ENCODE measurements around the gene CEP70.

Gene CEP70

DNA sequence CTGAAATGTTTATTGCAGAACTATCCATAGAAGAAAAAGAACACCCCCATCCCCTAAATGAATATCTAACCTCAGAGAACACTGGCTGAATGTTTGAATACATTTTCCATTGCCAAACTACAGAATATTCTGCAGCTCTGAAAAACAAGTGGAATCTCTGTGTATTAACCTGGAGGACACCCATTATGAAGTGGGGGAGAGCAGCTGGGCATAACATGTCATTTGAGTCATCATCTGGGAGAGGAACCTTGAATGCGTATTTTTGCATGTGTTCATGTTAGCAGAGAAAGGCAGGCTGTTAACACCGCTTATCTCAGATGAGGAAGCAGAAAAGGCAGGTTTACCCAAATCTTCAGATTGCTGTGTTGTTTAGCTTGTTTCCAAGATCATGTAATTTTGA, 128.1 kb downstream of the CEP70 start:
- H3K4me3 Mint-ChIP-seq, result no peak overlapping the region
- no peak for TF ChIP-seq CTCF (IDR thresholded peaks at IDR 0.05; ENCODE audit: unreplicated experiment in 3 of 3)
- H3K4me1 Mint-ChIP-seq, result peaks cover 35% of the 10 kb centered on the region
- H3K27ac Mint-ChIP-seq, result no peak overlapping the region
- no peaks in the 10 kb centered on the region for H3K9me3 Mint-ChIP-seq
- no peaks in the 10 kb centered on the region for H3K36me3 Mint-ChIP-seq (ENCODE audit: low read depth)
- H3K27me3 Mint-ChIP-seq (ENCODE audit: low read depth), result peaks cover 9% of the 10 kb centered on the region

DNA sequence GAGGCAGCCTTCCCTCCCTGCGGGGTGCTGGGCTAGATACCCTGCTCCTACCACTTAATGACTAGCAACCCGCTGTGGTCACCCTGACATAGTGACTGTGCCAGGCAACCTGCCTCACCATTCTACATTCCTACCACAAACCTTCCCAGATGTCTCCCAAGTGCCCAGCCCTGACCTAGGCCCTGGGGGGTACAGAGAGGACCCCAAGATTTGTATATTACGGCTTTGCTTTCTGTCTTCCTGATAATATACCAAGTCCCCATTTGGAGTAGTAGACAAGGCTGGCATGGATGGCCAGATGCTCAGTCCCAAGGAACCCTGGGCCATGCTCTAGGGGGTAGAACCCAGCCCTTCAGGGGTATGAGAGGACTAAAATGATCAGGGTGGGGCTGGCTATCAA, 128.6 kb downstream of the CEP70 start:
- peaks cover 35% of the 10 kb centered on the region for H3K4me1 Mint-ChIP-seq
- H3K27ac Mint-ChIP-seq, result no peak overlapping the region
- TF ChIP-seq CTCF (IDR thresholded peaks at IDR 0.05; ENCODE audit: unreplicated experiment in 3 of 3), result no peak
- H3K36me3 Mint-ChIP-seq (ENCODE audit: low read depth), result no peaks in the 10 kb centered on the region
- H3K27me3 Mint-ChIP-seq (ENCODE audit: low read depth), result peaks cover 9% of the 10 kb centered on the region
- no peaks in the 10 kb centered on the region for H3K9me3 Mint-ChIP-seq
- no peak overlapping the region for H3K4me3 Mint-ChIP-seq

DNA sequence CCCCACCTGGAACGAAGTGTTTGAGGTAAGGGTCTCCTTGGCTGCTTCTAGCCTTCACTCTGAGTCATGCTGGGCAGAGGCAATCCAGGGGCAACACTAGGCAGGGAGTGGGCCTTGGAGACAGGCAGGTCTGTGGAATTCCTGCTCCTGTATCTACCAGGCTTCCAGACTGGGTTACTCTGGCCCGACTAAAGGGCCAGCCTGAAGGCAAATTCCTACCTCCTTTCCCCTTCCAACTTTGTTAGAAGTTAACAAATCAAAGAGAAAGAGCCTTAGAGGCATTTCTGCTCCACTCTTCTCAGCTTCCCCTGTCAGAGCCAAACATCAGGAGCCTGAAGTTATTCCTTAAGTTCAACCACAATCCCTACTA, 129.6 kb downstream of the CEP70 start:
- Mint-ChIP-seq H3K36me3 (ENCODE audit: low read depth) (no peaks in the 10 kb centered on the region), H3K27me3 (ENCODE audit: low read depth) (peaks cover 9% of the 10 kb centered on the region), H3K4me1 (peaks cover 37% of the 10 kb centered on the region), H3K4me3 (no peak overlapping the region), H3K9me3 (no peaks in the 10 kb centered on the region), H3K27ac (no peak overlapping the region)
- no peak for TF ChIP-seq CTCF (IDR thresholded peaks at IDR 0.05; ENCODE audit: unreplicated experiment in 3 of 3)

GRCh38 chr3:138463724-138464490, 130.2 kb downstream of the CEP70 start:
- H3K4me3 Mint-ChIP-seq, result no peak overlapping the region
- H3K27ac Mint-ChIP-seq, result no peak overlapping the region
- H3K36me3 Mint-ChIP-seq (ENCODE audit: low read depth), result no peaks in the 10 kb centered on the region
- TF ChIP-seq CTCF (IDR thresholded peaks at IDR 0.05; ENCODE audit: unreplicated experiment in 3 of 3), result no peak
- peaks cover 9% of the 10 kb centered on the region for H3K27me3 Mint-ChIP-seq (ENCODE audit: low read depth)
- H3K4me1 Mint-ChIP-seq, result peaks cover 41% of the 10 kb centered on the region
- no peaks in the 10 kb centered on the region for H3K9me3 Mint-ChIP-seq

- H3K36me3 Mint-ChIP-seq (ENCODE audit: low read depth), result no peaks in the 10 kb centered on the region
- TF ChIP-seq CTCF (IDR thresholded peaks at IDR 0.05; ENCODE audit: unreplicated experiment in 3 of 3), result no peak
- no peak overlapping the region for H3K4me3 Mint-ChIP-seq
- H3K27ac Mint-ChIP-seq, result no peak overlapping the region
- peaks cover 47% of the 10 kb centered on the region for H3K4me1 Mint-ChIP-seq
- H3K27me3 Mint-ChIP-seq (ENCODE audit: low read depth), result peaks cover 19% of the 10 kb centered on the region
- H3K9me3 Mint-ChIP-seq, result no peaks in the 10 kb centered on the region
These were observed 132.2 kb downstream of the CEP70 start for GRCh38 chr3:138461896-138462295.

- H3K9me3 Mint-ChIP-seq, result no peaks in the 10 kb centered on the region
- H3K27me3 Mint-ChIP-seq (ENCODE audit: low read depth), result peaks cover 19% of the 10 kb centered on the region
- no peak overlapping the region for H3K4me3 Mint-ChIP-seq
- no peak overlapping the region for H3K27ac Mint-ChIP-seq
- H3K36me3 Mint-ChIP-seq (ENCODE audit: low read depth), result no peaks in the 10 kb centered on the region
- TF ChIP-seq CTCF (IDR thresholded peaks at IDR 0.05; ENCODE audit: unreplicated experiment in 3 of 3), result no peak
- peaks cover 41% of the 10 kb centered on the region for H3K4me1 Mint-ChIP-seq
These were observed 132.8 kb downstream of the CEP70 start for GRCh38 chr3:138461246-138461645.

All from nephron (organoid).